NCI-H1436 treated with DMSO at 0.1 percent for 48 hours (cell line): ENCODE data around the gene WDR26.
"Not testable (repeated sequence)": the region's sequence is repeated elsewhere in the genome, so short reads cannot be mapped to it uniquely, and the experiment has no call there.

Experiments used
- DNase-seq: peaks from one replicate; lab custom pipeline; 2025; lab: John Stamatoyannopoulos, UW

Gene WDR26

GRCh38 chr1:224433701-224434672 is 610 bp downstream of the WDR26 start:
- DNase-seq, result no peak

DNA sequence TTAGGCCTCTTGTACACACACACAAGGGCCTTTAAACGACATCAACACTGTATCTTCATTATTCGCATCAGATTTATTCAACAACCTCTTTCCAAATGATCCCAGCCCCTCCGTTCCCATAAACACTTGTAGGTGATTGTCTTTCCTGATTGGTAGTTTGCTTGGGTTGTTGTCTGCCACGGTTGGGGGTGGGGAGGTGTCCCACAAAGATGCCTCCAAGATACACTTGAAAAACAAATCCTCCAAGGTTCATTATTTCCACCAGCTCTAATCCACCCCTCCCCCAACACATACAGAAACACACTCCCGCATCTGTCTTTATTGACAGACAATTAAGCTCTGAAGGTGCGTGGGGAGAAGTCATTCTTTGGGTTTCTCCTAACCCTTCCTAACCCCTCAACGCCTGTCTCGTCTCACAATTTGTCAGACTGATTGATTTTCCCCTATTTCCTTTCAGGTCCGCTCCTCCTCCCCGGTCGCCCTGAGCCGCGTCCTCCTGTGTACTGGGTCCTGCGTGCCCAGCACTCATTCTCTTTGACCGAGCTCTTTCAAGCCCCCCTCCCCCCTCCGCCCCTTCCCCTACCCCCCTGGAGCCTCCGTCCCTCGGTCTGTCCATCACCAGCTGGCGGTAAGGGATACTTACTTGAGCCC is 1.4 kb downstream of the WDR26 start:
- no peak for DNase-seq

GRCh38 chr1:224432672-224433040 is 1.9 kb downstream of the WDR26 start:
- DNase-seq, result no peak

DNA sequence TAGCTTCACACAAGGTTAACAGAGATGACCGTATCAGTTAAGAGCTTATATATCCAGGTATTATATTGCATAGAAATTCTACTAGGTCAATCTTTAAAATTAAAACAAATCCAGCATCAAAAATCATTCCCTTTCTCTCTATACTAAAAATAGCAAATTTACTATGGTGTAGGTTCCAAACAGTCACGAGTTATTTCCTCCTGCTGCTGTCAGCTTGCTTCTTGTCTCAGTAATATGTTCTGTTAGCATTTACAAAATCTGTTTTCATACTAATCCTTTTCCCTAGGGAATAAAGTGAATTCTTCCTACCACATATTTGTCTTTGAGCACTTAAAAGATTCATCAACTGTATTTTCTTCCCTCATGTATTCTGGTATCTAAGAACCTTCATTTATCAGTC is 2.5 kb downstream of the WDR26 start:
- no peak for DNase-seq

DNA sequence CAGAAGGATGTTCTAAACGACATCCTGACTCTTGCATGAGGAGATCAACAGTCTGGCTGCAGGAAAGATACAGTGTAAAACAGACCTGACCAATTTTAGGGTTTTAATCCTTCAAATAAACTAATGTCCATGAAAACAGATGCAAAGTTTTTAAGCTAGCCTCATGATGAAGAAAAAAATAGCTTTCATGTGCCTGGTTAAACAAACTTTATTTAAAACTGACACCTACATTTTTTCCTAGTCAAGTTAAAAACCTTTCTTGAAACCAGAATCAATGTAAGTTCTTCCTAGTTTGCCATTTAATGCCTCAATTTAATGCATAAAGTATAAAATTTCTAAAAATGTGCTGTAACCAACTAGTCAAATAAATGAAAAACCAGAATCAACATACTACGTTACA is 2.9 kb downstream of the WDR26 start:
- DNase-seq, result no peak

GRCh38 chr1:224430511-224431113 is 4.0 kb downstream of the WDR26 start:
- DNase-seq, result no peak

GRCh38 chr1:224429616-224430326 is 4.8 kb downstream of the WDR26 start:
- no peak for DNase-seq

DNA sequence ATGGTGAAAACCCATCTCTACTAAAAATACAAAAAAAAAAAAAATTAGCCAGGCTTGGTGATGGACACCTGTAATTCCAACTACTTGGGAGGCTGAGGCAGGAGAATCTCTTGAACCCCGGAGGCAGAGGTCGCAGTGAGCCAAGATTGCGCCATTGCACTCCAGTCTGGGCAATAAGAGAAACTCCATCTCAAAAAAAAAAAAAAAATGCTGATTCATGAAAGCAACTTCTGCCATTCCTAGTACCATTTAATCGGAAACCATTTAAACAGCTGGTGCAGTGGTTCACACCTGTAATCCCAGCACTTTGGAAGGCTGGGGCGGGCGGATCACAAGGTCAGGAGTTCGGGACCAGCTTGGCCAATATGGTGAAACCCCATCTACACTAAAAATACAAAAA is 5.9 kb downstream of the WDR26 start:
- DNase-seq, result not testable (repeated sequence)

DNA sequence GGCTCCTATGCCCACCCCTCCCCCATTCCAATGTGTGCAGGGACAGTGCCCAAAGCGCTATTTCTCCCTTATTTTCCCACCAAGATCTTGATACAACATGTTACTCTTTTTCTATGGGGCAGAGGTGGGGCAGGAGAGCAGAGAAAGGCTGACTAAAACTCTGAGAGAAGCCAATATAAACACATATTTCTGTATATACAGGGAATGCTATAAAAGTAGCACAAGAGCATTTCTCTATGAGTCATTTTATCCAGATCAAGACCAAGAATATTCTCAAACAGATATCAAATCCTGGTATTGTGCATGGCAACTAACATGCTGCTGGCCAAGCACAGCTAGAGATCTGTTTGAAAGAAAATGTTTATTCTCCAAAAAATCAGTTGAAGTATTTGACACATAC is 7.3 kb downstream of the WDR26 start:
- no peak for DNase-seq

GRCh38 chr1:224426869-224427268 is 7.7 kb downstream of the WDR26 start:
- not testable (repeated sequence) for DNase-seq

DNA sequence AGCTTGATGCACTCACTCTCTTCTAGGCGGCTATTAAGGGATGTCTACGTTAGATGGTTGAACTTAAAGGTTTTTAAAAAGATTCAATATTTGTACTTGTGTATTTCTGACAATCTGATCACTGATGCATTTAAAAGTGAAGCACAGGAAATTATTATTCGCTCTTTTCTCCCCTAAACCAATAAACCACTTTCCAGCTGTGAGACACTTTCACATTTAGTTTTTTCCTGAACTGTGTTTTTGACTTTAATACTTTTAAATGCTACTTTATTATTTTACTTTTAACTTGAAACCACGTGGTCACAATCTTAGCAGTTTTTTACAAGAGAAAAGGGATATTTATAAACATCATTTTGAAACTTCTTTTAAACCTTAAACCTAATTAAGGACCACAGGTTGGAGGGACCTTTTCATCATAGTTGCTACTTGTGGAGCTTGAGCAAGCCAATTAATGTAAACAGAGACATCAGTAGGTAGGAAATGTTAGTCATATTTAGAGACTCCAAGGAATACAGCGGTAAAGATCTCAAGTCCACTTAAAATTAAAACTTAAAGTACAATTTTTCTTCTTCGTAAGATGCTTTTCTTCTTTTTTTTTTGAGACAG is 9.2 kb downstream of the WDR26 start:
- DNase-seq, result no peak

GRCh38 chr1:224420106-224420505 is 14.5 kb downstream of the WDR26 start:
- DNase-seq, result no peak

GRCh38 chr1:224411766-224412165 is 22.8 kb downstream of the WDR26 start:
- no peak for DNase-seq

- DNase-seq, result no peak
Observed at GRCh38 chr1:224408294-224408590, 26.4 kb downstream of the WDR26 start.

DNA sequence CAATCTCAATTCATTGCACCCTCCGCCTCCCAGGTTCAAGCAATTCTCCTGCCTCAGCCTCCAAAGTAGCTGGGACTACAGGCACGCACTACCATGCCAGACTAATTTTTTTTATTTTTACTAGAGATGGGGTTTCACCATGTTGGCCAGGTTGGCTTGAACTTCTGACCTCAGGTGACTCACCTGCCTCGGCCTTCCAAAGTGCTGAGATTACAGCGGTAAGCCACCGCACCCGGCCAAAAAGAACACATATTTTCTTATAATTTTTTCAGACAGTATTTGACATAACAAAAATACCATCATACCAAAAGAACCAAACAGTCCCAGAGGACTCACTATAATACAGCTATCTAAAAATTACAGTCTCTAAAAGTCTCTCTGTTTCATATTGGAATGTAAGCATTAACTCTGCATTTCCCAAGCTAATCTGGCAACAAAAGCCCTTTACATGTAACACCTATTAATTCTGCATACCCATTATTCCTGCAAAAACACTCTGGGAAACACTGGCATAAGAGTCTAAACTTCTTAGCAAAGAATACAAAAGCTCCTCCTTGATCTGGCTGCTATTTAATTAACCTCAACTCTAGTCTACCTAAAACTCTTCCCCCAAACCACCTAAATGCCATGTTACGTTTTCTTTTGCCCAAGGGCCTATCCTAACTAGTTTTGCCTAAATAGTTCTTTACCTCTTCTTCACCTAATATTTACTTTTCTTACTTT is 26.9 kb downstream of the WDR26 start:
- no peak for DNase-seq

- no peak for DNase-seq
Observed at GRCh38 chr1:224406216-224406615, 28.4 kb downstream of the WDR26 start.

DNA sequence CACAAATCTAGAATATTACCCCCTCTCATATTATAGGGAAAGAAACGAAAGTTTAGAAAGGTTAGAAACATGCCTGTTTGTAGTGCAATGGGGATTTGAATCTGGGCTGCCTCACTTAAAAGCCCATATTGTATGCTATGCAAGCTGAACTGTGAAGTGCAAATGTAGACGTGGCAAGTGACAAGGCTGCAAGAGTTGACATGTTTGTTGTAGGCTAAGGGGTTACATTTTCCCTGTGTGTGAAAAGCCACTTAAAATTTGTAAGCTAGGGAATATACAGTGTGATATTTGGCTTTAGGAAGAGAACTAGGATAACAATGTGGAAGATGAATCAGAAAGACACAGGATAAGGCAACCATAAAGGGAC is 29.0 kb downstream of the WDR26 start:
- DNase-seq, result no peak

DNA sequence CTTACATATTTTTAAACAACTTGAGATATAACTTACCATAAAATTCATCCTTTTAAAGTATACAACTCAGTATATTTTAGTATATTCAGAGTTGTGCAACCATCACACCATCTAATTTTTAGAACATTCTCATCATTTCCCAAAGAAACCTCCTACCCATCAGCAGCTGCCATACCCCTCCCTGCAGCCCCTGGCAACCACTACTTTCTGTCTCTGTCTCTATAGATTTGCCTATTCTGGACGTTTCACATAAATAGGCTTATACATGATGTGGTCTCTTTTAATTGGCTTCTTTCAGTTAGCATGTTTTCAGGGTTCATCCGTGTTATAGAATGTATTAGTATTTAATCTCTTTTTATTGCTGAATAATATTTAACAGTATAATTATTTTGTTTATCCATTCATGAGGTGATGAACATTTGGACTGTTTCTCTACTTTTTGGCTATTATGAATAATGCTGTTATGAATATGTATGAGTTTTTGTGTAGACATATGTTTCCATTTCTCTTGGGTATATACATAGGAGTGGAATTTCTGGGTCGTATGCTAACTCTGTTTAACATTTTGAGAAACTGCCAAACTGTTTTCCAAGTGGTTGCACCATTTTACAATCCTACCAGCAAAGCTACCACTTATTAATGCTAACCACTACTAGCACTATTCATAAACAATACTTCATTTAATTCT is 29.5 kb downstream of the WDR26 start:
- DNase-seq, result no peak

DNA sequence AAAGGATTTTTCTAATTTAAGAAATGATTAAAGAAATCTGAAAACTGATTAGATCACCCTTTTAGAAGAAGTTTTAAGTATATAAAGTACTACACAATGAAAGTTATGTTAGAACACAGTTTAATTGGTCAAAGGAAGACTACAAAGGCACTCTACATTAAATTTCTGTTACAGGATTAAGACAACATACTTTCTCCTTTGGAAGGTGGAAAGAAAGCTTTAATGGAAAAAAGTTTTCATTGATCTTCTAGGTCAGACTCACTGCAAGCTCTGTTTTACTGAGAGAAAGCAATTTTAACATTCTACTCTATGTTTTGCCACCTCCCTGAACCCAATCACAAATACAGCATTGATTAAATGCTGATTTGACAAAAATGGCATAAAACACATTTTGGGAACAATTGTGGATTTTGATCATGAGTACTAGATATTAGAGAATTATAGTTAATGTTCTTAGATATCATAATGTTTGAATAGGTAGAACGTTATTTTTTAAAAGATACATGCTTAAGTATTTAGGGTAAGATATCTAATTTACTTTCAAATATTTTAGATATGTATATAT is 32.0 kb downstream of the WDR26 start:
- no peak for DNase-seq

DNA sequence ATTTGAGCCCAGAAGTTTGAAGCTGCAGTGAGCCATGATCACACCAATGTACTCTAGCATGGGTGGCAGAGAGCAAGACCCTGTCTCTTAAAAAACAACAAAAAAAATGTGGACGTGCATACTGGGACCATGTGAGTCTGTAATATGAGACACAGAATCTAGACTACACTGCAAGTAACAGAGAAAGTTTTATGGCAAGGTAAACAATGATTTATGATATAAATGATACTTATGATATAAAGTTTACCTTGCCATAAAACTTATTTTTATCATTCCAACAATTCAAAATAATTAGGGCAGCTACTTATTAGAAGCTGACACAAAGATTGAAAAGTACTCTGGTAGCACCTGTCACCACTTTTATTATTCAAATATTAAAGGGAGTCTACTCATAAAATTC is 34.7 kb downstream of the WDR26 start:
- no peak for DNase-seq

DNA sequence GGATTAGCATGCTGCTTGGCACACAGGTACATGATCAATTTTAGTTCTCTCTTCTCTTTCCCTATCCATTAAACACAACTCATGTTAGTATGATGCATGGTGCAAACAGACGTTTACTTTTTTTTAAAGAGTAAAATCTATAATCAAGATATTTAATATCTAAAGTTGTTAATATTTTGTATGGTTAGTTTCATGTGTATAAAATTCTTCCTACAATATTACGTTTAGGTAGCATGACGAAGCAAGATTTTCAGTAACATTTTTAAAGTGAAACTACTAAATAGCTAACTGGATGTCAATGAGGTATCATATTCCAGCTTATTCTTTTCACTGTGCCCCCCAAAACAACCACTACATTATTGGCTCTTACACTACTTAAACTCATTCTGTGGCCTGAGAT is 41.3 kb downstream of the WDR26 start:
- no peak for DNase-seq
